A673 (cell line): ENCODE data around the gene KIF26B.

Experiments
- CTCF ChIP-seq: fragments of 300-800, 200-600 bp; sonication (generic); conservative IDR thresholded peaks from 2 replicates; pipeline ENCODE4 v1.5.1; 2017; ENCODE audit warnings: low read depth, mild to moderate bottlenecking, antibody characterized with exemption, low read length, moderate library complexity, mixed read lengths
- EZH2 ChIP-seq: fragments of 200-600 bp; sonication (generic); IDR thresholded peaks from 2 replicates; pipeline ENCODE4 v1.6.1; 2017; ENCODE audit warnings: borderline replicate concordance, low read depth, mild to moderate bottlenecking, mixed read lengths, antibody characterized with exemption, low read length; ENCODE audit not compliant: poor library complexity, severe bottlenecking

GRCh38 chr1:245645406-245645805 is 490.6 kb downstream of the KIF26B start:
- TF ChIP-seq CTCF (no peak), EZH2 (no peak)
